ENCODE data around the gene KRTAP5-3.

DNA sequence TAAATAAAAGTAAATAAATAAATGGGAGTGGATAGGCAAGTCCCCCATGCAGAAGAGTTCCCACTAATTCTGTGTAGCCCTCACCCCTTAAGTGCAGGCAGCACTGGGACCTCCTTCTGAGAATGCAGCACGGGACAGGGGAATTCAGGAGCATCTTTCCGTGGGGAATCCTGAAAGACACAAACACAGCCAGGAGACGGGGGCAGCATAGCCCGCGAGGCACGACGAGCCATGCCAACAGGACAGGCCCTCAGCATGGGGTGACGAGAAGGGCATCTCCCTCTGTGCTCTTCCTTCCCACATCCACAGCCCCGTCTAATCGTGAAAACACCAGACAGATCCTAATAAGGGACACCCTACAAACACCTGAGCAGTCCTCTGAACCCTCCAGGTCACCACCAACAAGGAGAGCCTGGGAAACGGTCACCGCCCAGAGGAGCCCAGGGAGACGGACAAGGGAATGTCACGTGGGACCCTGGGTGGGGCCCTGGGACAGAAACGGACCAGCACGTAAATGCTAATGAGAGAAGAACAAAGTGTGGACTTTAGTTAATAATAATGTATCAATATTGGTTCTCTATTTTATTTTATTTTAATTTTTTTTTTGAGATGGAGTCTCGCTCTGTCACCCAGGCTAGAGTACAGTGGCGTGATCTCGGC, 28.2 kb upstream of the KRTAP5-3 start:
- TF ChIP-seq, protein P1, sequence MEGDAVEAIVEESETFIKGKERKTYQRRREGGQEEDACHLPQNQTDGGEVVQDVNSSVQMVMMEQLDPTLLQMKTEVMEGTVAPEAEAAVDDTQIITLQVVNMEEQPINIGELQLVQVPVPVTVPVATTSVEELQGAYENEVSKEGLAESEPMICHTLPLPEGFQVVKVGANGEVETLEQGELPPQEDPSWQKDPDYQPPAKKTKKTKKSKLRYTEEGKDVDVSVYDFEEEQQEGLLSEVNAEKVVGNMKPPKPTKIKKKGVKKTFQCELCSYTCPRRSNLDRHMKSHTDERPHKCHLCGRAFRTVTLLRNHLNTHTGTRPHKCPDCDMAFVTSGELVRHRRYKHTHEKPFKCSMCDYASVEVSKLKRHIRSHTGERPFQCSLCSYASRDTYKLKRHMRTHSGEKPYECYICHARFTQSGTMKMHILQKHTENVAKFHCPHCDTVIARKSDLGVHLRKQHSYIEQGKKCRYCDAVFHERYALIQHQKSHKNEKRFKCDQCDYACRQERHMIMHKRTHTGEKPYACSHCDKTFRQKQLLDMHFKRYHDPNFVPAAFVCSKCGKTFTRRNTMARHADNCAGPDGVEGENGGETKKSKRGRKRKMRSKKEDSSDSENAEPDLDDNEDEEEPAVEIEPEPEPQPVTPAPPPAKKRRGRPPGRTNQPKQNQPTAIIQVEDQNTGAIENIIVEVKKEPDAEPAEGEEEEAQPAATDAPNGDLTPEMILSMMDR (IDR thresholded peaks at IDR 0.05; ENCODE audit: low read depth, low read length), result no peak
- no peak for TF ChIP-seq MYC (IDR thresholded peaks at IDR 0.05; ENCODE audit: low read depth, low read length)
